ENCODE data around the gene NKD1.

NKD1 gene

DNA sequence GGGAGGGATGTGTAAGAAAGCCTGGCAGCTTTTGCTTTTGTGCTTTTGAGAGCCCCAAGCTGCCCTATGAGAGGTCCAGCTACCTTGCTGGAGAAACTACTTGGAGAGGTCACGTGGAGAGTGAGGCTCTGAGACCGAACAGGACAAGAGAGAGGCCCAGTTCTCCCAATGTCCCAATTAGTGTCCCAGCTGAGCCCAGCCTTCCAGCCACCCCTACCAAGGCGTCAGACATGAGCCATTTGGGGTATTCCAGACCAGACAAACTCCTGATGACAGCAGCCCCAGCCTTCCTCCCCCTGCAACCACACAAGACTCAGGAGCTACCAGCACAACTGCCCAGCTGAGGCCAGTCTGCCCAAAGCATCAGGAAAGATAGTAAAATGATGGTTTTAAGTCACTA is 35.0 kb downstream of the NKD1 start:
- DNase-seq, result no peak

DNA sequence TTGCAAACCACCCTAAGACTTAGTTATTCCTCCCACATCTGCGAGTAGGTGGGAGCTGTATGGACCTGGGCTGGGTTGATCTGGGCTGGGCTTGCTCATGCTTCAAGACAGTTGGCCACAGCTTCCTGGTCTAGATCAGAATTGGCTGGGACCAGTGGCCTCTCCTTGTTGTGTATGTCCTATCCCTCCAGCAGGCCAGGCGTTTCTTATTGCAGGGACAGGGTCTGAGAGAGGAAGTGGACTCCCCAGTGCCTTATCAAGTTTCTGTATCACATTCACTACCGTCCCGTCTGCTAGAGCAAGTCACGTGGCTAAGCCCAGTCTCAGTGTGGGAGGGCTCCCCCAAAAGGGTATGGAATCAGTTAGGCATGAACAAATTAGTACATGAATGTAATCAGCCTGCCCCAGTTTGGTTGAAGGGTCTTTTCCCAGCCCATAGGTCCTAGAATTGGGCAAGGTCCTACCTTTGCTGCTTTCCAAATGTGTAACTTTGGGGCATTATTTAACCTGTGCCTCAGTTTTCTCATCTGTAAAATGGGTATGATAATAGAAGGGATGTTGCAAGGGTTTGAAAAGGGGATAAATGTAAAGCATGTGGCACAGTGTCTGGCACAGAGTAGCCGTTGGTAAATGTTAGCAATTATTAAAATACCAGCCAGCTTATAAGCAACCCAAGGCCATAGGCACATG is 36.0 kb downstream of the NKD1 start:
- no peak for DNase-seq

DNA sequence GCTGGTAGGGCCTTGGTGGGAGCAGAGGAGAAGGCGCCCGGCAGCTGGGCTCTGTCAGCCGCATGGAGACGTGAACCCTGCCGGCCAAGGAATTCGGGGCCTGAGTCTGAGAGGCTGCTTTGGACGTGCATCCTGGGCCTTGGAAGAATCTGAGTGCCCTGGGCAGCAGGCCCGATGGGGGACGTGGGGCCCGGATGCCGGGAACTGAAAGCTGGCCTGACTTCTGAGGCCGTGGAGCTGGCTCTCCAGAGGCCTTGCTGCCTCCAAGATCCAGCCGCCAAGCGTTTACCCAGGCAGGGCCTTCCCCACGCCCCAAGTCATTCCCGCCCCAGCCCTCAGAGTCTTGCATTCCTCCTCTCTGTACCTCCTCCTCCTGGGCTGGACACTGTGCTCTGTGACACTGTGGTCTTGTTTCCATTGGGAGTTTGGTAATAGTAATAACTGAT is 37.2 kb downstream of the NKD1 start:
- DNase-seq, result no peak

DNA sequence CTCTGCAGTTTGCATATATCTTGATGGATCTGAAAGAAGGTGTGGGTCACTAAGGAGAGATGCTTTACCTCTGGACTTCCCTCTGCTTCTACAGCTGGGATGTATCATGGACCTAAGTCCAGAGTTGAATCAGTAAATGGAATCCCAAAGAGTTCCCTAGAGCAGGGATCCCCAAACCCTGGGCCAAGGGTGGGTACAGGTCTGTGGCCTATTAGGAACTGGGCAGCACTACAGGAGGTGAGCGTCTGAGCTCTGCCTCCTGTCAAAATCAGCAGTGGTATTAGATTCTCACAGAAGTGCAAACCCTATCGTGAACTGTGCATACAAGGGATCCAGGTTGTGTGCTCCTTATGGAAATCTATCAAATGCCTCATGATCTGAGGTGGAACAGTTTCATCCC is 39.3 kb downstream of the NKD1 start:
- no peak for DNase-seq

DNA sequence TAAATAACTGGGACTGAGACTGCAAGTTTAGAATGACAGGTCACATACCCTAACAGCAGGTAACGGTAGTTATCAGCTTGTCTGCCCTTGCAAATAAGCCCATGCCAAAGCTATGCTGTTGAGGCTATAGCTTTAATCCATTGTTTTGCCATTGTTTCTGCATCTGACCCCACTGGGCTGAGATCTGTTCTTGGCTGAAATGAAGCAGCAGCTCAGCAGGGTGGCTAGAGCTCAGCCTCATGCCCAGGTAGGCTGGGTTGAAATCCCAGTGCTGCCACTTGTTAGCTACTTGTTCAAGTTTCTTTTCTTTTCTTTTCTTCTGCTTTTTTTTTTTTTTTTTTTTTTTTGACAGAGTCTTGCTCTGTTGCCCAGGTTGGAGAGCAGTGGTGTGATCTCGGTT is 40.1 kb downstream of the NKD1 start:
- DNase-seq, result no peak

DNA sequence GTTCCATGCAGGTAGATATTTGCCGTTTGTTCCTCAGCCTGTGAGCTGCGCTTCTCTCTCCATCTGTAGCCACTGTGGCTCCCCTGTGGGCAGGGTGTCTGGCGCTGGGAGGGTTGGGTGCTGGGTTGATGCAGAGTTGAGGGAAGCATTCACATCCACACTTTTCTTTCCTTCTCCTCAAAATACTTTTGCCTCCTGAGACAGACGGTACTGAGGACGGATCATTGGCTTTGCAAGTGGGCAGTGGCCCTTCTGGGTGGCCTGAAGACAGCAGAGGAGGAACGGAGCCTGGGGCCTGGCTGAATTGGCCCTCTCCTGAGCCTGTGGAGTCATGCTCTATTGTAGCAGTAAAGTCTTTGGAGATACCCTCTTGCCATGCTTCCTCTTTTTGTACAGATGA is 43.0 kb downstream of the NKD1 start:
- no peak for DNase-seq

DNA sequence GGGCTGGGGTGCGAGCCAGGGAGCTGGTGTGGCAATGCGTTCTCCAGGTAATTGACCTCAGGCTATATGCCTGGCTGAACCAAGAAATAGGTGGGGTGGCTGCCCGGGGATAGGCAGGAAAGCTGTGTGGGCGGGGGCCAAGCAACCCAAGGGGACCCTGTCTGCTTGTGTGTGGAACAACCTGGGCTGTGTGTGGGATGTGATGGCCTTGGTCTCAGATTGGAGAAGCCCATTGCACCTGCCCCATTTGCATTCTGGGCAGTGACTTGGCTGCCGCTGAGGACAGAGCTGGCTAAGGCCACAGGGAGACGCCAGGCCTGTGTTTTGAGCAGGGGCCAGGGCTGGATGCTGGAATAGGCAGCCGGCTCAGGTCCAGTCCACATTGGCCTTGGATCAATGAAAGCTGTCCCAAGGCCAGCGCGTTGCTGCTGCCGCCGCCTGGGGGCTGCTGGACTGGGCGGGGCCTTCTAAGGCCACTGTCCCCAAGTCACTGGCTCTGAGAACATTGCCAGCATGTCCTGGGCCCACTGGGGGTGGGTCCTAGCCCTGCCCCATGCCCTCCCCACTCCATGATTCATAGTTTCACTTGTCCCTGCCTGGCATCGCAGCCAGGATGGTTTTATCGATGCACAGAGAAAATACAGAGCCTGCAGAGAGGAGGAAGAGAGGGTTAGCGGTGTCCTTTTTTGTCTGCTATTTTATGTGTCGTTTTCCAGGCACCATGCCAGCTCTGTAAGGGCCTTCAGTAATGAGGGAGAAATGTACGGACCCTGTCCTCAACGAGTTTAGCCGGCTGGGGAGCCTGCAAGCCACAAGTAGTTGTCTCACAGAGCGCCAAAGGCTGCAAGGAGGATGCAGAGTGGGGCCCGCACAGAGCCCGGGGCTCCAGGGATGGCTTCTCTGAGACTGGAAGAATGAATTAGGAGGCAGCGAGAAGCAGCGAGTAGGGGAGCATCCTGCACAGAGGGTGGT is 43.9 kb downstream of the NKD1 start:
- DNase-seq, result no peak

DNA sequence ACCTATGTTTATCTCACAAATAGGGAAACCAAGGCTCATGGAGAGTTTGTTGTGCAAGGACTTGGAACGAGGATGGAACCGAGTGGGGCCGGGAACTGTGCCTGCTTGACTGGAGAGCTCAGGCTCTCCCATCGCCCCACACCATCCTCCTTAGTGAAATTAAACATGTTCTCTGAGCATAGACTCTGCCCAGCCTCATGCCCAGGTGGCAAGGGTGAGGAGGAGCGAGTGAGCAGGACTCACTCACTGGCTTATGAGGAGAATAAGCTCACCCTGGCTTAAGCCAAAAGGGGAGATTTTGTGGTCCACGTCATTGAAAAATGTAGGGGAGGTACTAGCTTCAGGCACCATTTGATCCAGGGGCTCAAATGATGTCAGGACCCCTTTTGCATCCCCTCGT is 44.8 kb downstream of the NKD1 start:
- DNase-seq, result no peak

DNA sequence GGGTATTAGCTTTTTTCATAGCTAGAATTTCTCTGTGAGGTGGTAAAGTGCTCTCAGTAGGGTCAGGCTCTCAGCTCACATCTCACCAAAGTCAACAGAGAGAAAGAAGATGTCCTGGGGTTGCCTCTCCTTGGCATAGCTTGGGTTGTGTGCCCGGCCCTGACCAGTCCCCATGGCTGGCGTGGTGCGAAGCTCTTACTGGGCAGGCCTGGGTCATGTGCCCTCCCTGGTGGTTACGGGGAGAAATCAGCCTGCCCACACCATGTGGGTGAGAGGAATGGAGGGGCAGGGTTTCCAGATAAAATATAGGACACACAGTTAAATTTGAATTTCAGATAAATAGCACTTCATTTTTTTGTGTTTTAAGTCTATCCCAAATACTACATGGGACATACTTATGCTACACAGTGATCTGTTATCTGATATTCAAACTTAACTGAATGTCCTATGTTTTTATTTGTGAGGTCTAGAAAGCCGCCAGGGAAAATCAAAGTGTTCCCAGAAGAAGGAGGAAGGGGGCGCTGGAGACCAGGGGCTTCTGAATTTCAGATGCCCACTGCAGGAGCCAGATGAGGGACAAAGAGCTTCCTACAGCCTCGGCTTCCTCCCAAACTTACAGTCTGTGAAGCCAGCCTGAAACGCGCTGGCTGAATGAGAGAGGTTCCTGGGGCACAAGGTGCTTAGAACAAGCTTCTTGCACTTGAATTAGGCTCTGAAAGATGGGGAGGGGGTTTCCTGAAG is 45.4 kb downstream of the NKD1 start:
- no peak for DNase-seq

DNA sequence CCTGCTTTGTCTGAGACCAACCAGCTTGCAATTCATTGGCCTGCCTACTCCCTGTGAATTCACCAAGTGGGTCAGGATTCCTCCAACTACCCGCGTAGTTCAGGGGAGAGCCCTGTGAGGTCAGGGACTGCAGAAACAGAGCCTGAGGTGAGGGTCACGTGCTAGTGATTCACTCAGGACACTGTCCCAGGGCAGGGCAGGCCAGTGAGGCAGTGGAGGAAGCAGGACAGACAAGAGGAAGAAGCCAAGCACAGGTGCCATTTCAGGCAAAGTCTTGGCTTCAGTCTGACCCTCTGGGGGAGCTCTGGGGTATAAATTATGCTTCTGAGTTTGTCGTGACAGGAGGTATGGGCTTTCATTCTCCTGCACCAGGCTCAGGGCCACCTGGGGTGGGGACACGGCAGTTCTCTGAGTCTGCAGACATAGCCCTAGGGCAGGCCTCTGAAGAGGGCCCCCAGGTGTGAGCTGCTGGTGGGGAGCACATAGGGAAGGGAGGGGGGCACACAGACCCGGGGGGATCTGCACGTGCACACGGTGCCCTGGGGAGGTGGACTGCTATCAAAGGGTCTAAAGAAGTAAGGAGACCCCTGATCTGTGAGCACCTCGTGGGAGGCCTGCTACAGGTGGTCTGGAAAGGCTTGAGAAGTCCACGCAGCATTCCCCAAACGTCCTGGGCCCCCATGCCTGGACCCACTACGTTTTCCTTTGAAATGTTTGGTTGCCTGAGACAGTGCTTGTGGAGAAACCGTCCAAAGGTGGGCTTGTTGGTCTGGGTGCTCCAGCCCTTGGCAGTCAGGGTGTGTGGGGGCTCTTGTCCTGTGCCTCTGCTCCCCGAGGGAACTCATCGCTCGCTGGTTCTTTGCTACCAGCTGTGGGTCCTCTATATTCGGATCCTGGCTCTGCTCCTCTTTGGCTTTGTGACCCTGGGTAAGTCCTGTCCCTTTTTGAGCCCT is 46.4 kb downstream of the NKD1 start:
- DNase-seq, result no peak

DNA sequence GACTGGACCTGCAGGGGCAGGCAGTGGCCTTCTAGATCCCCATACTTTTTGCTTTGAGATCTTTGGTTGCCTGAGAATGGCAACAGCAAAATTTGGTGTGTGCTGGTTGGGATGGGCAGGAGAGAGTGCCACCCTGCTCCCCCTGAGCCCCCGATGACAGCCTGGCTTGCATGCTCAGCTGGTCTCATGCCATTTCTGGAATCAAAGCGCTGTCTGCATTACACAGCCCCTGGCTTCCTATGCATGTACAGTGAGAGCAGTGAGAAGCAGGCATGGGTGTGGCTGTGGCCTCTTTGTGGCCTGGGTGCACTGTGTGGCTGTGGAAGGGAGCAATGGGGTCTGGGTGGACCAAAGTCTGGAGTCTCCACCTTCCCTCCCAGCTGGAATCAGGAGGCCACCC is 47.7 kb downstream of the NKD1 start:
- no peak for DNase-seq

DNA sequence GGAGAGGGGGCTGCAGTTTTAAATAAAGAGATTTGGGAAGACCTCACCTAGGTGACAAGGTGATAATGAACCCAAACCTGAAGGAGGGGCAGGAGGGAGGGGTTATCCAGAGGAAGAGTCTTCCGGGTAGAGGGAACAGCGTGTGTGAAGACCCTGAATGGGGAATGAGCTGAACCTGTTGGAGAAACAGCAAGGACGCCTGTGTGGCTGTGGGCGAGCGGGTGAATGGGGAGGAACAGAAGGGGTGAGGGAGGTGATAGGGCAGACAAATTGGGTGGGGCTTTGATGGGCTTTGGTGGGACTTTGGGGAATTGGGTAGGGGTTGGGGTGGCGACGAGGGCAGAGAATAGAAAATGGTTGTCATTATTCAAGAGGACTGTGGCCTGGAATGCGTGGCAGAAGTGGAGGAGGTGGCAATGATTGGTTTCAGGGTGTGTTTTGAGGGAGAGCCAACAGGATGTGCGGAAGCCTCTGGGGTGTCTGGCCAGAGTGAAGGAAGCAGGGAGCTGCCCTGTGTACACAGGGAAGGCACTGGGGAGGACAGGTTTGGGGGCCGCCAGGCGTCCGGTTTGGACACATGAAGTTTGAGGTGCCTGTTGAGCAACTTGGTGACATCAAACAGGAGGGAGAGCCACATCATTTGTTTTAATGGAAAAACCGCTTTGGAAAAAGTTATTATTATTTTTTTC is 48.7 kb downstream of the NKD1 start:
- no peak for DNase-seq

DNA sequence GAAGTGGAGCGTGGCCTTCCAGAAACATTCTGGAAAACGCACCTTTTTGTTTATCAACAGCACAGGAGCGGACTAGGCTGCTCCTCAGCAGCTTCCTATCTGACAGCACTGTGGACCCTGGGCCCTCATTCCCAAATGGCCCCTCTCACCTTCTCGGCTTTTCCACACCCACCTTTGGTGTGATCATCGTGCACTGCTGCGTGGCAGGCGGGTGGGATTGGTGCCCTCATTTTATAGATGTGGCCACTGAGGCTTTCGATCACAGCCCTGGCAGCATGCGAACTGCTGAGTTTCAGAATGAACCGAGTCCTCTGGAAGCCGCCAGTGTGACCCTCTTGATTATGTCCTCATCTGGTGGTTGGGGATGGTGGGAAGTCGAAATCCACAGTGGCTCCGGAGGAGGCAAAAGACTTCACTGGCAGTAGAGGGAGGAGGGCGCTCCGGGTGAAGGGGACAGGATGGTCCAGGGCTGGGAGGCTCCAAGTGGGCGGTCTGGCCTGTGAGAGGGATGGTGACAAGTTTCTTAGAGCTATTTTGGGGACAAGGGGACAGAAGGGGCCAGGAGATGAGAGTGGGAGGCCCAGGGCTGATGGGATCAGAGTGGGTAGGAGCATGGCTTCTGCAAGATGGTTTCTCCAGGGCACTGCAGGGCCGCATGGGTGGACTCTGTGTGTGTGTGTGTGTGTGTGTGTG is 49.5 kb downstream of the NKD1 start:
- DNase-seq, result no peak

DNA sequence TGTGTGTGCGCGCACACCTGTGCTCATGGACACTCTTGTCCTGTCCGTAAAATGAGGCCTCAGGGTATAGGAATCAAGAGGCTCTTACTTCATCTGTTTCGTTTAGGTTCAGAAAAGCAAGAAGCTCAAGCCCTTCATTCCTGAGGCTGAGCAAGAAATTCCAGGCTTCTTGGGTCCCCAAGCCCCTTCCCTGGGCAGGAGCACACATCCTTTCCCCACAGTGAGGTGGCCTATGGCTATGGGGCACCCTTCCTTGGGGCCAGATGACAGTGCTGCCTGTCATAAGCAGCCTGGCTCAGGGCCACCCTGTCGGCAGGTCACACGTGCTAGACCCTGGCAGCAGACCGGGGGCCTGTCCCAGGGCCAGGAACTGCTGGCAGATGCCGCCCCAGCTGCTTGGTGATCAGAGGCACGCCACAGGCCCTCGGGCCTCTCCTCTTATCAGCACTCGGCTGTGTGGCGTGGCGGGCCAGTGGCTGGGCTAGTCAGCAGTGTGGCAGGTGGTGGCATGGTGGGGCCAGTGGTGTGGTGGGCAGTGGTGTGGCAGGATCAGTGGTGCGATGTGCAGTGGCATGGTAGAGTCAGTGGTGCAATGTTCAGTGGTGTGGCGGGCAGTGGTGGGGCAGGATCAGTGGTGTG is 50.2 kb downstream of the NKD1 start:
- DNase-seq, result no peak

DNA sequence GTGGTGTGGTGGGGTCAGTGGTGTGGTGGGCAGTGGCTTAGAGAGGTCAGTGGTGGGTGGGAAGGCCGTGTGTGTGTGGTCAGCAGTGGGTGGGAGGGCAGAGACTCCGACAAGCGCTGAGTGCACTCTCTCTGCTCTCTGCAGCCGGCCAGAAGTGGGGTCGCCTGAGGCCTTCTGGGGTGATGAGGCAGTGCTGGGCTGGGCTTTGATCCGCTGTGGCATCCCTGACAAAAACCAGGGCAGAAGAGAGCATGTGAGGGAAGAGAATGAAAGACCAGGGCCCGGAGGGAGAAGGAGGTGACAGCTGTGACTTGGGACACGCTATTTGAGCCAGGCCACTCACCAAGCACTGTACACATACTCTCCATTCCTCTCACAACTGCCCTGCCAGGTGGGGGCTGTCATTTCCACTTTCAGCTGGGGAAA is 50.8 kb downstream of the NKD1 start:
- no peak for DNase-seq

DNA sequence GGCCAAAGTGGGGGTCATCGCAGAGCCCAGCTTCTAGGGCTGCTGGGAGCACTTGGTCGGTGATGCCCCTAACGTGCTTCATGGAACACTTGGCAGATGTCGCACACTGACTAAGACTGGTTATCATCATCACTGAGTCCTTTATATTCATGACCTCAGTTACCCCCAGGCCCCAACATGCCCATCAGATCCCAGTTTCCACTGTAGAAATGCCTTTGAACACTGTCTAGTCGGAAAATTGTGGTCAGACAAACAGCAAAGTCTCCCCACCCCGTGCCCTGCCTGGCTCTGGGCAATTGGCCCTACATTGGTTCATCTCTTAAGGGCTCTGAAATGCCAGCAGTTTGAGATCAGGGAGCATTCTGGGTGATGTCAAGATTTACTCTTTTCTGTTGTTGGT is 51.3 kb downstream of the NKD1 start:
- no peak for DNase-seq

DNA sequence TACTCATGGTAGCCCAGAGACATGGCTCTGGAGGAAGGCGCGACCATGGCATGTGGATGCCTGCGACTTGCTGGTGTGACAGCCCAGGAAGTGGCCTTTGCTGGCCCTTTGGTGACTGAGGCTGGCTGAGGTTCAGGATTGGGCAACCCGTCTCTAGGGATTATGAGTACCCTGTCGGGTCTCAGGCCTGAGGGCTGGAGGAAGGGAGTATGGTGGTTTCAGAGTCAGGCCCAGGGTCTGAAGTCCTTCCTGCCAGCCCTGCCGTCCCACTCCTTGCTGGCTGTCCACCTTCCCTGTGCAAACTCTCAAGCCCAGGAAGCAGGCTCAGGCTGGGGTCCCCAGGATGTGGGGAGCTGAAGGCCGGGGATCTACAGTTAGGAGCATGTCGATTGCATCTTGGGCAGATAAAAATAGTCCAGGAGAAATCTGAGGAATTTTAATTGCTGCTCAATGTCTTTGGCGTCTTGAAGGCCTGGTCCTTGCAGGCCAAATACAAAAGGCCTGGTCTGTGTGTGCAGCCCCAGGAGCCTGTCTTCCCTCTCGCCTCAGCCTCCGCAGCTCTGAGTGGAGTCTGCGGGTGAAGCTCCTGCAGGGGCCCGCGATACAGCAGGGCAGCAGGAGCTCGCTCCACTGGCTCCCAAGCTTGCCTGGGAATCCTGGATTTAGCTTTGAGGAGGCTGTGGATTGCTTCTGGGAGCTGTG is 52.5 kb downstream of the NKD1 start:
- no peak for DNase-seq

DNA sequence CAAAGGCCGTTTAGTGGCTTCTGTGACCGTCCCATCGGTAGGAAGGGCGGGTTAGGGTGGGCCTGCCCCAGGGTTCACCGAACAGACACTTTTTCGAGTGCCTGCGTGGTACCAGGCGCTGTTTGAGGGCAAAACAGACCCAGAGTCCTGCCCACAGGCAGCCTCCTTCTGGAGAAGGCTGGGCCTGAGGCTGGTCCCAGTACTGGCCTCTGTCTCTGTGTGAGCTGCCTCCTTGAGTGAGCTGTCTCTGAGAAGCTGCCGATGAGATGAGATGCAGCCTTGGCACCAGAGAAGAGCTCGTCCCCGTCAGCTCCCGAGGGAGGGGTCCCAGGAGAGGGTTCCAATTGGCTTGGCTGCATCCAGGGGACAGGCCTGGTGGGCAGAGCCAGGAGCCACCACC is 53.1 kb downstream of the NKD1 start:
- no peak for DNase-seq

DNA sequence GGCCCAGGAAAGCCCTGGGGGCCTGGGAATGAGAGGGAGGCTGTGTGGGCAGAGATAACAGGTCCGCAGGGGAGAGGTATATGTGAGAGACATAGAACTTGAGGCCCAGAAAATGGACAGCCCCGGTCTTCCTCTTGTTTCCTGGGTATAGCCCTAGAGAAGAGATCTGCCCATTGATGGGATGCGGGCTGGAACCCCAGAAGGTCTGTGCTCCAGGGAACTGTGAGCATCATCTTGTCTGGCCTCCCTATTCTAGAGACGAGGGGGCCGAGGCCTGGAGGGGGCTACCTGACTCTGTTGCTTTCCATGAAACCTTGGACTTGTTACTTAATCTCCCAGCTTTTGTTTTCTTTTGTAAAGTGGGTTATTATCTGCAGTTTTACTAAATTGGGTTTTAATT is 53.9 kb downstream of the NKD1 start:
- no peak for DNase-seq
